H54 (cell line): ENCODE data around the gene JARID2.
A peak's percentile ranks its signal among the peaks of the same experiment; 100 is the strongest.

ENCODE experiments used
- DNase-seq: peaks from one replicate; pipeline ENCODE4 v3.0.0; 2011; ENCODE audit warnings: low spot score, mixed read lengths; ENCODE audit not compliant: insufficient read length
- FAIRE-seq: peaks from 3 replicates; lab custom pipeline; 2011; peaks lifted over from hg19 to GRCh38; lab: Jason Lieb, UNC
- POLR2A ChIP-seq: IDR thresholded peaks from 2 replicates; pipeline ENCODE4 v1.6.1; 2011; ENCODE audit warnings: low read depth, mild to moderate bottlenecking, low read length

JARID2 gene

GRCh38 chr6:15495375-15495901, 249.6 kb downstream of the JARID2 start:
- no peak for FAIRE-seq
- no peak for TF ChIP-seq POLR2A
- DNase-seq, result no peak

GRCh38 chr6:15496345-15497131, 250.7 kb downstream of the JARID2 start:
- FAIRE-seq (no peak), DNase-seq (no peak)
- TF ChIP-seq POLR2A, result no peak

- no peak for TF ChIP-seq POLR2A
- no peak for FAIRE-seq
- DNase-seq, result no peak
Measured at GRCh38 chr6:15498640-15499039, 252.8 kb downstream of the JARID2 start.

- TF ChIP-seq POLR2A, result no peak
- no peak for FAIRE-seq
- DNase-seq, result no peak
Measured at GRCh38 chr6:15499125-15499524, 253.3 kb downstream of the JARID2 start.

DNA sequence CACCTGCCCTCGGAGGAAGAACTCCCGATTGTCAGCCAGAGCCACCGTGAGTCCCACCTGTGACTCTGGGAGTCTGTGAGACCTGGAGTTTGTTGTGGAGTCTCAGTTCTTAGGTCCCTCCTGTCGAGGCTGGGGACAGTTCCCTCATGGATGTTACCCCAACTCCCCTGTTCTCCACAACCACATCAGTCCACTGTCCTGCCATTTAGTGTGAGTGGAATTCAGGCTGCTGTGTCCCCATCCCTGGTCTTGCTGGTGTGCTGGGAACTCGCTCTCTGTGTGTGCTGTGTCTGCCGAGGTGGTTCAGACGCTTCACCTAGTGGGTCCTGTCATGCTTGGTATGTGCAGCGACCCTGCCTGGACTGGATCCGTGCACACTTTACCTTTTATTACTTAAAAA, 253.7 kb downstream of the JARID2 start:
- no peak for TF ChIP-seq POLR2A
- no peak for FAIRE-seq
- no peak for DNase-seq

DNA sequence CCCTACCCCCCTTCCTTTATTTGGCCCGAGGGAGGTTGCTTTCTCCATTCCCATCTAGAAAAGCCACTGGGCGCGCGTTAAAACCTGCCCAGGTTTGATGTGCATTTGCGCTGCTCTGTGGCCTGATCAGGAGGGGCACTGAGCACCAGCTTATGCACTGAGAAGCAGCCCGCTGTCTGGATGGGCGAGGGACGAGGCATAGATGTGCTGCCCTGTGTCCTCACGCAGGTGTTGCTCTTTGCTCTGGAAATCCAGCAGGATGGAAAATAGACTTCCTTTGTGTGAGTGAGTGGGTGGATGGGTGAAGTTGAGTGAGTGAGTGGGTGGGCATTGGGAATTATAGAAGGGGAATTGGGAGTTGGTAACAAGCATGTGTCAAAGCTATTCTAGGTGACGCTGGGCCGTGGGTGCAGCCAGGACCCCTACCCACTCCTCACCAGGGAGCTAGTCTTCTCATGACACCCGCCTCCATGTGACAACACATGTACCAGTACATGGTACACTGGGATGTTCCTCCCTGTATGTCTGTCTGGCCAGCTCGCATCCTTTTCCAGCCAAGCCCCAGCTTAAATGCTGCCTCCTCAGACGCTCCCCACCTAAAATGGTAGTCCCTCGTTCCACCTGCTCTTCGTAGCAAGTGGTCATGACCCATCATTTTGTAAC, 254.3 kb downstream of the JARID2 start:
- DNase-seq (no peak), FAIRE-seq (no peak)
- TF ChIP-seq POLR2A, result no peak

DNA sequence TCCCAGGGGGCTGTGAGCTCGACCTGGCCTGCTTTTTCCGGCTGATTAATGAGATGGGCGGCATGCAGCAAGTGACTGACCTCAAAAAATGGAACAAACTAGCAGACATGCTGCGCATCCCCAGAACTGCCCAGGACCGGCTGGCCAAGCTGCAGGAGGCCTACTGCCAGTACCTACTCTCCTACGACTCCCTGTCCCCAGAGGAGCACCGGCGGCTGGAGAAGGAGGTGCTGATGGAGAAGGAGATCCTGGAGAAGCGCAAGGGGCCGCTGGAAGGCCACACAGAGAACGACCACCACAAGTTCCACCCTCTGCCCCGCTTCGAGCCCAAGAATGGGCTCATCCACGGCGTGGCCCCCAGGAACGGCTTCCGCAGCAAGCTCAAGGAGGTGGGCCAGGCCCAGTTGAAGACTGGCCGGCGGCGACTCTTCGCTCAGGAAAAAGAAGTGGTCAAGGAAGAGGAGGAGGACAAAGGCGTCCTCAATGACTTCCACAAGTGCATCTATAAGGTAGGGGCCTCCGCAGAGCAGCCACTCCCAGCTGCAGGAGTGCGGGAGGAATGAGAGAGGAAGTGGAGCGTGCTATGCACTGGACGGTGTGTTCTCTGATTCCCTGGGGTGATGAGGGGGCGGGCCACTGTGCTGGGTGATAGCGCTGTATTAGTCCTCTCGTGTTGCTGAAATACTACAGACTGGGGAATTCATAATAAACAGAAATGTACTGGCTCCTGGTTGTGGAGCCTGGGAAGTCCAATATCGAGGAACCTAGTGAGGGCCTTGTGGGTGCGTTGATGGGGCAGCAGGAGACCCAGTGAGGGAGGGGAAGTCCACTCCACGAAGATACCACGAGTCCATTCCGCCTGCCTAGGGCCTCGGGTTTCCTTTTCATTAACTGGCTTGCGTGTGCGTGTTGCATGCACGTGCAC, 255.3 kb downstream of the JARID2 start:
- FAIRE-seq, result no peak
- DNase-seq, result no peak
- TF ChIP-seq POLR2A, result no peak

GRCh38 chr6:15501826-15502445, 256.1 kb downstream of the JARID2 start:
- no peak for TF ChIP-seq POLR2A
- FAIRE-seq (no peak), DNase-seq (peak; percentile 55)

GRCh38 chr6:15502446-15503345, 256.8 kb downstream of the JARID2 start:
- no peak for TF ChIP-seq POLR2A
- FAIRE-seq, result no peak
- DNase-seq, result no peak

- FAIRE-seq, result no peak
- no peak for DNase-seq
- TF ChIP-seq POLR2A, result no peak
Measured at GRCh38 chr6:15503346-15503680, 257.4 kb downstream of the JARID2 start.

GRCh38 chr6:15504040-15504495, 258.2 kb downstream of the JARID2 start:
- DNase-seq, result no peak
- no peak for FAIRE-seq
- no peak for TF ChIP-seq POLR2A

GRCh38 chr6:15504581-15505350, 258.9 kb downstream of the JARID2 start:
- DNase-seq, result peak; percentile 76
- TF ChIP-seq POLR2A, result no peak
- FAIRE-seq, result no peak
